Caki2 (cell line): Measurements from ENCODE around the gene EDA. TPM values are rescaled to one million over a fixed set of nuclear protein-coding genes. Genes with fewer than 3 reads are reported as not detected.
"Not testable (repeated sequence)": the region's sequence is repeated elsewhere in the genome, so short reads cannot be mapped to it uniquely, and the experiment has no call there.

Experiments used
- DNase-seq: peaks from one replicate; pipeline ENCODE4 v3.0.0-alpha.2; 2015; ENCODE audit warnings: low read depth
- in situ Hi-C: cut with HindIII; loops from 2 replicates; pipeline ENCODE4 v1.10.0; 2016; ENCODE audit warnings: low sequenced_read_pairs, low pct_unique_long_range_greater_than_20kb, mixed read lengths
- total RNA-seq: library from RNA; depleted of rRNA; stranded (reverse); fragments of >200 nt; shearing (Covaris generic); gene quantifications from 2 replicates; pipeline ENCODE4 v1.2.3, GENCODE V29; 2014; ENCODE audit warnings: low replicate concordance

The EDA gene
- total RNA-seq, 1 experiment from 2014 or later: 0.07 TPM

DNA sequence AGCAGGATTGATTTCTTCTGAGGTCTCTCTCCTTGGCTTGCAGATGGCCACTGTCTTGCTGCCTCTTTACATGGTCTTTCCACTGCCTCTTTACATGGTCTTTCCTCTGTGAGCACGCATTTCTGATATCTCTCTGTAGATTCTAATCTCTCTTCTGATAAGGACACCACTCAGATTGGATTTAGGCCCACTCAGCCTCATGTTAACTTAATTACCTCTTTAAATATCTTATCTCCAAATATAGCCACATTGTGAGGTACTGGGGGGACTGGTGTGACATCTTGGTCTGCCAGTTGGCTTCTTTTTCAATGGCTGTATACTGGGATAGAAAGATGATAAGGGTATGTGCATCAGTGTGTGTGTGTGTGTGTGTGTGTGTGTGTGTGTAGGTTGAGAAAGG lies 280.1 kb downstream of the EDA start:
- no peak for DNase-seq
- in situ Hi-C loops: no loop called here

DNA sequence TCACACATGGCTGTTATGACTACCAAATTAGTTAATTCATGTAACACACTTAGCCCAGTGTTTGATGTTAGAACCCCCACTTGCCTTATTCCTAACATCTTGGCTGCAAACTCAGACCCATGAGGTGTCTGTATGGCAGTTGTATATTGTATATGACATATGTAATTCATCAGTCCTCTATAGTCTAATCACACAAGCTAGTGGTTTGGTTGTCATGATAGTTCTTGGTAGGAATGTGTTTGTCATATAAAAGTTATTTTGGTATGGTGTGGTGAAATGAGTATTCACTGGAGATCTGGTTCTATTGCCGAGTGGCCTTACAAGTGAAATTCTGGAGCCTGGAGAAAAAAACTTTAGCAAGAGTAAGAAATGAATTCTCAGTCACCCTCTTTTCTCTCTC lies 284.6 kb downstream of the EDA start:
- in situ Hi-C loops: no loop called here

GRCh38 chrX:69906447-69906846 lies 290.5 kb downstream of the EDA start:
- no peak for DNase-seq
- in situ Hi-C loops: no loop called here

More for the DNA sequence above, 284.6 kb downstream of the EDA start:
- no peak for DNase-seq

DNA sequence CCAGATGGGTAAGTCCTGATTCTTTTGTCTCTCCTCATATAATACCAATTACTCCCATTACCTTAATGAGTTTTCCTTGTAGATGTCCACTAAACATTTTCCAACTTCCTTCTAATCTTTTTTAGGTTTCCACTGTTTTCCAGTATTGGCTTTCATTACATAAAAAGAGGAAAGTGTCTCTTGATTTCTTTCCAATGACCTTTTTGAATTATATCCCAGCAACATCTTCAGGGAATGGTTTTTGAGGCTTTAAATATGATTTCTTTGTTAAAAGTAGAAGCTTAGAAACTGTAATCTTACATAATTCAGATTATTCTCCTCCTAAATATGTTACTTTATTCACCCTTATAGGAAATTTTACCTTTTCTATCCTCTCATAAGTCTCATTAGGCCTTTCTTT lies 298.9 kb downstream of the EDA start:
- in situ Hi-C loops: no loop called here
- DNase-seq: no peak

GRCh38 chrX:69919749-69920148 lies 303.8 kb downstream of the EDA start:
- DNase-seq: no peak
- in situ Hi-C loops: no loop called here

GRCh38 chrX:69932323-69932722 lies 316.4 kb downstream of the EDA start:
- in situ Hi-C loops: no loop called here
- no peak for DNase-seq

GRCh38 chrX:69948276-69948797 lies 332.4 kb downstream of the EDA start:
- in situ Hi-C loops: no loop called here
- no peak for DNase-seq

DNA sequence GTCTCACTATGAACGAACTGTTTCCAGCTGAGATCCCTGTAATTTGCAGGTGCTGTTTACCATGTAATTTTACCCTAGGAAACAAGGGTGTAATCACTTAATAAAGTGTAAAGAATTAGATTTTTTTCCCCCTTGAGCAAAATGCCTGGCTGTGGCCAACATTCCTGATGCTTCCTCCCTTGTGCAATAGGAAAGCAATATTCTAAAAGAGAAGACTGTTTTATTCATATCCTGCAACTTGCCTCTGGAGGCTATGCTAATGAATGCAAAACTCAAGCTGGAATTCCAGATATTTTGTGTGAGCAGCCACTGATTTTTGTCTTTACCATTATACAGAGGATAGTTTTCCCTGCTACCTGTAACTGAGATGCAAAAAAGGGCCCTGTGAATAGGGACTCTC lies 335.8 kb downstream of the EDA start:
- in situ Hi-C loops: no loop called here

GRCh38 chrX:69959712-69960111 lies 343.8 kb downstream of the EDA start:
- in situ Hi-C loops: no loop called here

More for the DNA sequence above, 335.8 kb downstream of the EDA start:
- DNase-seq: no peak

DNA sequence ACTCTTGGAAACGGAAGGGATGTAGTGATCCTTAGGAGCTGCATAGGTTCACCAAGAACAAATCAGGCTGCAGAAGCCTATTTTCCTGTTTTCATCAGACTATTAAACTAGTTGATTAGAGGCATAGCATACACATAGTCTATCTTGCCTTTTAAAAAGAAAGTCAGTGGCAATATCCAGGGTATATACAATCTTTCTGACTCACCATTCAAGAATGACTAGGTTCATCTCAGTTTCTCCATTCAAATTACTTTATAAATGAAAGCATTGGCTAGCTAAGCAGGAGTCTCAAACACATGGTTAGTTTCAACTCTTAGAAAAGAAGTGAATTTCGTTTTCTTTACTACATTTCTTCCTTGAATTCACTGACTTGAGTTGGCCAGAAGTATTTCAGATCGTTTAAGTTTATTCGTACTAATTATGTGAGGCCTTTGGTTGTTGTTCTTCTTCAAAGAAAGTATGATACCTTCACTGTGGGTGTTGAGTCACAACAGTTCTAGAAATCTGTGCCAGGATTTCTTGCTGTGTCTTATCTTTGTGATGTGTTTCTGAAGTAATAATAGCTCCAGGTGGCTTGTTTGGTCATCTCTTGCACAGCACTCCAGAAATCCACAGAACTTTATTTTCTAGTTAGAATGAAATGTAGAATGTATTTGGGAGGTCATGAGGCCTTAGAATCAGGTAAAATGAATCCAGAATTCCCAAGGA lies 345.6 kb downstream of the EDA start:
- DNase-seq: no peak
- in situ Hi-C loops: no loop called here

More at GRCh38 chrX:69959712-69960111, 343.8 kb downstream of the EDA start:
- no peak for DNase-seq

- DNase-seq: no peak
- in situ Hi-C loops: no loop called here
These were observed 353.0 kb downstream of the EDA start for GRCh38 chrX:69968950-69969349.

DNA sequence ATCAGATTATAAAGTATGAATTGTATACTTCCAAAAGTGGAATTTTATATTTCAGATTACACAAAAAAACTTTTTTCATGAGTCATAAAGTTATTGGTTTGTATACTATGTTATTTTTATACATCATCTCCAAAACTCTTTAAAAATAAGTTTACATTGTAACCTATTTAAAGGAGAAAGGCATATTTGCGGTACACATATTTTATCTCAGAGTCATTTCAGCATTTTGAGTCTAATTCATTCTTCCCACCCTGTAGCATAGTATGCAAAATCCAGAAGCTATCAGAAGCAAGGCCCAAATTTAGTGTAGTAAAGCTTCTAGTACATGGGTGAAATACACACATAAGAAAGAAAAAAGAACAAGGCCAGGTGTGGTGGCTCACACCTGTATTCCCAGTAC lies 353.5 kb downstream of the EDA start:
- DNase-seq: no peak
- in situ Hi-C loops: no loop called here

GRCh38 chrX:69987691-69988090 lies 371.8 kb downstream of the EDA start:
- in situ Hi-C loops: no loop called here
- no peak for DNase-seq

- DNase-seq: no peak
- in situ Hi-C loops: no loop called here
These were observed 373.1 kb downstream of the EDA start for GRCh38 chrX:69988955-69989394.

DNA sequence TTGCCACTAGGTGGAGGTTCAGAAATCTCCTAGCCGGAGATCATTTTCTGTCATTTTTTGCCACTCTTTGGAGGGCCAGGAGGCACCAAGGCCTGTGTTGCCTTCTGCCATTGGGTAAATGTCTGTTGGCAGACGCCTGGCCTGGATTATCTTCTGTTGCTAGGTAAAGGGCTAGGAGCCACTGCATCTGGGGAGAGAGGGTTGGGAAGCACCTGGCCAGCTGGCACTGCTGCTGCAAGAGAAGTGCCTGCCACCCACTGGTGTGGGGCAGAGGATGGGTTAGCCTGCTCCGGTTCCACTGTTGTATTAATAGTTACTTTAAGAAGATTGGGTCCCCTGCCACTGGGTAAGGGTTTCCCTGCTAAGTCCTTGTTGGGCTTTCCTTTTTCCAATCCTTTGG lies 375.8 kb downstream of the EDA start:
- in situ Hi-C loops: no loop called here
- DNase-seq: no peak

GRCh38 chrX:69993494-69993893 lies 377.6 kb downstream of the EDA start:
- in situ Hi-C loops: no loop called here
- no peak for DNase-seq

GRCh38 chrX:69995362-69996112 lies 379.6 kb downstream of the EDA start:
- no peak for DNase-seq
- in situ Hi-C loops: no loop called here

DNA sequence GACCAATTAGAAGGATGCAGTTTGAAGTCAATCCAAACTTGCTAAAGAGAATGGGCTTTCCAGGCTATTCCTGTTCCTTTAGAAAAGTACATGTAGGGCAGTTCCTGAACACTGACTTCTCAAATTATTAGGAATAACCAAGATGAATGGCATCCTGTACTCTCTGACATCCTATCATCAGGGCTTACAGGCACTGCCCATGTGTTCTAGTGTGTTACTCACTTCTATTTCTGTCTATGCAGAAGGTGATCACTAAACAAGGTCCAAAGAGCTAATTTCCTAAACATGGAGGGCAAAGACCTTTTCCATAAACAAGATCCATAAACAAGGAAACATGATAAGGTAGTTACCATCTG lies 380.2 kb downstream of the EDA start:
- in situ Hi-C loops: no loop called here
- DNase-seq: no peak

DNA sequence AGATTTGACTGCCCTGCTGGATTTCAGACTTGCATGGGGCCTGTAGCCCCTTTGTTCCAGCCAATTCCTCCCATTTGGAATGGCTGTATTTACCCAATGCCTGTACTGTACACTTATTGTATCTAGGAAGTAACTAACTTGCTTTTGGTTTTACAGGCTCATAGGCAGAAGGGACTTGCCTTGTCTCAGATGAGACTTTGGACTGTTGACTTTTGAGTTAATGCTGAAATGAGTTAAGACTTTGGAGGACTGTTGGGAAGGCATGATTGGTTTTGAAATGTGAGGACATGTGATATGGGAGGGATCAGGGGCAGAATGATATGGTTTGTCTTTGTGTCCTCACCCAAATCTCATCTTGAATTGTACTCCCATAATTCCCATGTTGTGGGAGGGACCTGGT lies 382.4 kb downstream of the EDA start:
- in situ Hi-C loops, DNase-seq: not testable (repeated sequence)

DNA sequence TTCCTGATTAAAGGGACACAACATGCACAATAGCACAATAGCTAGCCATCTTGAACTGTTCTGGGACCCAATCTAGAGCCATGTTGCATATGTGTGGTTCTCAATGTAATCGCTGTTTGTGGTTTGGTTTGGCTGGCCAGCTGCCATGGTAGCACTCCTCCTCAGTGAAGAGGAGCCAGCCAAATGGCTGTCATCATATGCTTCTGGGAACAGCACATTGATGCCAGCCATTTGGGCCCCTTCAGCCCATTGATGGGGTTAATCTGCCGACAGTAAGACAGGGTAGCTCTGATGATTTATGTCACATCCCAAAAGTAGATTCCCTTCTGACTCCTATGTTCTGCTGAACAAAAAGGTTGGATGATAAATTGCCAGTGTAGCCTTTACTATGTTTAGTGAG lies 385.4 kb downstream of the EDA start:
- DNase-seq: no peak
- in situ Hi-C loops: no loop called here
